Adrenal gland (tissue), 5 donors: ENCODE measurements around the gene TLE7.

ENCODE experiments used
- POLR2A ChIP-seq, 2 donors: fragments of 450-650 bp; IDR thresholded peaks; one replicate each; pipeline ENCODE4 v1.6.1; 2017; ENCODE audit warnings: antibody characterized with exemption in 2 of 2, mild to moderate bottlenecking in 2 of 2, moderate library complexity in 1 of 2
- TF ChIP-seq, protein P1 (sequence below), 6 experiments: fragments of 450-650 bp in 4 of 6; fragments of 200-600 bp in 2 of 6; sonication (generic) in 1 of 6; IDR thresholded peaks; 1 replicate in 5 of 6; 2 replicates in 1 of 6; pipeline versions ENCODE4 v1.5.1 to v1.8.0; 2016 to 2021; ENCODE audit warnings: antibody characterized with exemption in 6 of 6, mild to moderate bottlenecking in 2 of 6, moderate library complexity in 1 of 6
- donor health status: DM: no; HTN: no; CAD: no.

DNA sequence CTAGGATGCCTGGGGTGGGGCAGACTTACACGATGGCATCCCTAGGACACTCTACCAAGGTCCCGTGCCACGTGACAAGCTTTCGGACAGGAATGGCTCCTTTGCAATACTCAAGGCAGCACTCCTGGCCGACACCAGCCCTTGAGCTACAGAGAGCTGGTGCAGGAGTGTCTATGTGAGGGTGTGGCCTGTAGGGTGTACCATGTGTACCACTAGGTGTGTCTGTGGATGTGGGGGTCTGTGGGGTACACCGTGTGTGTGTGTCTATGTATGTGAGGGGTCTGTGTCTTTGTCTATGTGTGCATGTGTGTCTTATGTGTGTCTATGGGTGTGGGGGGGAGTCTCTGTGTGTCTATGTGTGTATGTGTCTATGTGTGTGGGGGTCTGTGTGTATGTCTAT is 1.9 kb upstream of the TLE7 start:
- TF ChIP-seq, protein P1, sequence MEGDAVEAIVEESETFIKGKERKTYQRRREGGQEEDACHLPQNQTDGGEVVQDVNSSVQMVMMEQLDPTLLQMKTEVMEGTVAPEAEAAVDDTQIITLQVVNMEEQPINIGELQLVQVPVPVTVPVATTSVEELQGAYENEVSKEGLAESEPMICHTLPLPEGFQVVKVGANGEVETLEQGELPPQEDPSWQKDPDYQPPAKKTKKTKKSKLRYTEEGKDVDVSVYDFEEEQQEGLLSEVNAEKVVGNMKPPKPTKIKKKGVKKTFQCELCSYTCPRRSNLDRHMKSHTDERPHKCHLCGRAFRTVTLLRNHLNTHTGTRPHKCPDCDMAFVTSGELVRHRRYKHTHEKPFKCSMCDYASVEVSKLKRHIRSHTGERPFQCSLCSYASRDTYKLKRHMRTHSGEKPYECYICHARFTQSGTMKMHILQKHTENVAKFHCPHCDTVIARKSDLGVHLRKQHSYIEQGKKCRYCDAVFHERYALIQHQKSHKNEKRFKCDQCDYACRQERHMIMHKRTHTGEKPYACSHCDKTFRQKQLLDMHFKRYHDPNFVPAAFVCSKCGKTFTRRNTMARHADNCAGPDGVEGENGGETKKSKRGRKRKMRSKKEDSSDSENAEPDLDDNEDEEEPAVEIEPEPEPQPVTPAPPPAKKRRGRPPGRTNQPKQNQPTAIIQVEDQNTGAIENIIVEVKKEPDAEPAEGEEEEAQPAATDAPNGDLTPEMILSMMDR (IDR thresholded peaks at IDR 0.05): no peak
- no peak for TF ChIP-seq POLR2A (IDR thresholded peaks at IDR 0.05)
